Peyer's patch (tissue), 4 donors: ENCODE data around the gene CARD14.

Experiments
- CTCF ChIP-seq, 6 experiments: fragments of 450-650 bp in 4 of 6; fragments of 200-600 bp in 2 of 6; sonication (generic) in 1 of 6; IDR thresholded peaks; one replicate each; pipeline ENCODE4 v1.5.1; 2017 to 2019; ENCODE audit warnings: antibody characterized with exemption in 6 of 6, mild to moderate bottlenecking in 3 of 6, moderate library complexity in 1 of 6
- POLR2A ChIP-seq, 2 donors: fragments of 450-650 bp; IDR thresholded peaks; one replicate each; pipeline ENCODE4 v1.5.1; 2017; ENCODE audit warnings: antibody characterized with exemption in 2 of 2, mild to moderate bottlenecking in 2 of 2, moderate library complexity in 2 of 2

- no peak for TF ChIP-seq CTCF (IDR thresholded peaks at IDR 0.05)
- TF ChIP-seq POLR2A (IDR thresholded peaks at IDR 0.05) = no peak
These were observed 57.3 kb downstream of the CARD14 start for GRCh38 chr17:80227156-80227555.
